IPS-NIHi7 (cell line): ENCODE results near the gene ARMC3.
A peak's percentile ranks its signal among the peaks of the same experiment; 100 is the strongest.

Source experiments
- DNase-seq: peaks from one replicate; pipeline ENCODE4 v3.0.0; 2012; ENCODE audit warnings: mixed read lengths; ENCODE audit errors: extremely low spot score

ARMC3 gene

GRCh38 chr10:22992621-22993020 is 64.8 kb downstream of the ARMC3 start:
- no peak for DNase-seq

GRCh38 chr10:22993314-22993713 is 65.5 kb downstream of the ARMC3 start:
- DNase-seq: no peak

- no peak for DNase-seq
Observed at GRCh38 chr10:22997096-22997495, 69.2 kb downstream of the ARMC3 start.

- no peak for DNase-seq
Observed at GRCh38 chr10:22998091-22998490, 70.2 kb downstream of the ARMC3 start.

- DNase-seq: no peak
Observed at GRCh38 chr10:22999942-23000341, 72.1 kb downstream of the ARMC3 start.

- peak; percentile 55 for DNase-seq
Observed at GRCh38 chr10:23001901-23002516, 74.2 kb downstream of the ARMC3 start.

- no peak for DNase-seq
Observed at GRCh38 chr10:23005150-23005549, 77.3 kb downstream of the ARMC3 start.

- DNase-seq: no peak
Observed at GRCh38 chr10:23013581-23014335, 85.9 kb downstream of the ARMC3 start.

GRCh38 chr10:23015021-23015707 is 87.3 kb downstream of the ARMC3 start:
- no peak for DNase-seq

- DNase-seq: no peak
Observed at GRCh38 chr10:23016636-23017035, 88.8 kb downstream of the ARMC3 start.

GRCh38 chr10:23019633-23020032 is 91.8 kb downstream of the ARMC3 start:
- DNase-seq: no peak

- DNase-seq: no peak
Observed at GRCh38 chr10:23021430-23021829, 93.6 kb downstream of the ARMC3 start.

- no peak for DNase-seq
Observed at GRCh38 chr10:23024002-23024401, 96.1 kb downstream of the ARMC3 start.

GRCh38 chr10:23031318-23031717 is 103.5 kb downstream of the ARMC3 start:
- DNase-seq: no peak

- no peak for DNase-seq
Observed at GRCh38 chr10:23034790-23035189, 106.9 kb downstream of the ARMC3 start.

GRCh38 chr10:23035569-23035968 is 107.7 kb downstream of the ARMC3 start:
- peak; percentile 66 for DNase-seq

- no peak for DNase-seq
Observed at GRCh38 chr10:23037152-23037551, 109.3 kb downstream of the ARMC3 start.

GRCh38 chr10:23037561-23037960 is 109.7 kb downstream of the ARMC3 start:
- DNase-seq: no peak

GRCh38 chr10:23038172-23038571 is 110.3 kb downstream of the ARMC3 start:
- DNase-seq: no peak

GRCh38 chr10:23040002-23040401 is 112.1 kb downstream of the ARMC3 start:
- DNase-seq: no peak

- DNase-seq: no peak
Observed at GRCh38 chr10:23046027-23046426, 118.2 kb downstream of the ARMC3 start.

GRCh38 chr10:23047201-23048050 is 119.6 kb downstream of the ARMC3 start:
- DNase-seq: no peak
